Transverse colon (tissue), 4 donors: Measurements from ENCODE around the gene PPARGC1A. TPM values are rescaled to one million over a fixed set of nuclear protein-coding genes. Genes with fewer than 3 reads are reported as not detected.

Experiments
- DNase-seq: peaks from one replicate; pipeline ENCODE4 v3.0.0-alpha.2; 2019
- H3K27ac ChIP-seq, 4 donors: fragments of 200-600 bp; sonication (generic); 2 replicates each; pipeline ENCODE4 v1.5.1; 2016 to 2018; ENCODE audit warnings: inconsistent platforms in 4 of 4
- H3K27me3 ChIP-seq: fragments of 200-600 bp; sonication (generic); 2 replicates; pipeline ENCODE4 v1.5.1; 2017; ENCODE audit warnings: inconsistent platforms
- H3K36me3 ChIP-seq, 4 donors: fragments of 200-600 bp; sonication (generic); 2 replicates each; pipeline ENCODE4 v1.5.1; 2017 to 2019; ENCODE audit warnings: inconsistent platforms in 4 of 4
- H3K4me1 ChIP-seq, 4 donors: fragments of 200-600 bp; sonication (generic); 2 replicates each; pipeline ENCODE4 v1.5.1; 2017 to 2020; ENCODE audit warnings: inconsistent platforms in 4 of 4
- H3K4me3 ChIP-seq, 4 donors: fragments of 200-600 bp; sonication (generic); 1 replicate in 1 of 4; 2 replicates in 3 of 4; pipeline versions ENCODE4 v1.5.1 to v1.6.1; 2017 to 2019; ENCODE audit warnings: inconsistent platforms in 4 of 4
- H3K9me3 ChIP-seq, 2 donors: fragments of 200-600 bp; sonication (generic); 2 replicates each; pipeline ENCODE4 v1.5.1; 2017 to 2019; ENCODE audit warnings: inconsistent platforms in 2 of 2
- CTCF ChIP-seq, 5 experiments: fragments of 200-600 bp in 3 of 5; fragments of 450-650 bp in 2 of 5; sonication (generic) in 3 of 5; IDR thresholded peaks; 1 replicate in 2 of 5; 2 replicates in 3 of 5; pipeline ENCODE4 v1.5.1; 2016 to 2017; ENCODE audit warnings: antibody characterized with exemption in 5 of 5, inconsistent platforms in 3 of 5, mild to moderate bottlenecking in 2 of 5, moderate library complexity in 1 of 5
- EP300 ChIP-seq: sonication (generic); formaldehyde crosslinking; IDR thresholded peaks from one replicate; pipeline ENCODE4 v1.6.1; 2017; ENCODE audit warnings: antibody characterized with exemption, low read depth
- POLR2A ChIP-seq: fragments of 450-650 bp; IDR thresholded peaks from one replicate; pipeline ENCODE4 v1.6.1; 2016; ENCODE audit warnings: antibody characterized with exemption, mild to moderate bottlenecking, moderate library complexity
- POLR2AphosphoS5 ChIP-seq, 3 donors: sonication (generic); formaldehyde crosslinking; IDR thresholded peaks; one replicate each; pipeline ENCODE4 v1.6.1; 2016; ENCODE audit warnings: antibody characterized with exemption in 3 of 3
- WGBS, 2 donors: methylation state at CpG; one replicate each; pipeline ENCODE4 v1.1.5; 2018; ENCODE audit warnings: low coverage in 1 of 2; 5-methylcytosine and 5-hydroxymethylcytosine counted together
- in situ Hi-C, 4 donors: fragments of 200-750 bp; cut with MboI; loops; one replicate each; pipeline versions ENCODE4 v1.15.0 to v1.15.1; 2017; ENCODE audit warnings: low sequenced_read_pairs in 3 of 4, low pct_ligation_motif_present in 1 of 4, low pct_unique_long_range_greater_than_20kb in 1 of 4
- intact Hi-C: fragments of 100-400 bp; cut with DNase I; formaldehyde crosslinking; loops from one replicate; pipeline ENCODE4 v1.15.1; 2023; ENCODE audit warnings: low total_unique reads
- total RNA-seq, 4 donors: library from RNA; depleted of rRNA; stranded (reverse); fragments of >200 nt; gene quantifications; one replicate each; pipeline ENCODE4 v1.1.0, GENCODE V29; 2016

Gene PPARGC1A
- total RNA-seq, 4 donors from 2014 or later: 63.7 to 4,431 (median 108) TPM

- Histone ChIP-seq H3K4me3 (peak overlapping the region; percentile 34 to 60 (median 50)), H3K27ac (peak overlapping the region; percentile 82 to 90 (median 88)), H3K4me1 (peaks cover 0 to 35% (median 21%) of the 10 kb centered on the region in 4 donors), H3K27me3 (no peaks in the 10 kb centered on the region), H3K9me3 (no peaks in the 10 kb centered on the region), H3K36me3 (no peaks in the 10 kb centered on the region)
- in situ Hi-C loops: no loop called here
- TF ChIP-seq POLR2A (no peak), POLR2AphosphoS5 (IDR thresholded peaks at IDR 0.05) (no peak), CTCF (IDR thresholded peaks at IDR 0.05) (no peak), EP300 (no peak)
- intact Hi-C loops: no loop called here
- 4 to 6% methylated on average over 3 of the region's 3 CpGs for WGBS, 2 donors
- DNase-seq: no peak
Observed at GRCh38 chr4:23889391-23889790, 456 bp downstream of the PPARGC1A start.

- no peak for DNase-seq
- intact Hi-C loops (no loop called here), in situ Hi-C loops (no loop called here)
- 15% methylated on average over 11 to 25 of the region's 25 CpGs for WGBS, 2 donors
- Histone ChIP-seq H3K9me3 (no peaks in the 10 kb centered on the region), H3K27me3 (no peaks in the 10 kb centered on the region), H3K36me3 (no peaks in the 10 kb centered on the region), H3K27ac (peak overlapping the region; percentile 82 to 90 (median 88)), H3K4me1 (peaks cover 0 to 35% (median 21%) of the 10 kb centered on the region in 4 donors), H3K4me3 (peak overlapping the region; percentile 34 to 60 (median 50))
- TF ChIP-seq POLR2A (peak; percentile 18), CTCF (IDR thresholded peaks at IDR 0.05) (no peak), POLR2AphosphoS5 (IDR thresholded peaks at IDR 0.05) (peak in 2 of 3 donors; percentile 22 to 38)
Observed at GRCh38 chr4:23888421-23889319, 1.2 kb downstream of the PPARGC1A start.

- H3K36me3 ChIP-seq: no peaks in the 10 kb centered on the region
- no peaks in the 10 kb centered on the region for H3K9me3 ChIP-seq
- intact Hi-C loops (no loop called here), in situ Hi-C loops (no loop called here)
- peak overlapping the region; percentile 82 to 90 (median 88) for H3K27ac ChIP-seq
- H3K4me1 ChIP-seq: peaks cover 0 to 35% (median 21%) of the 10 kb centered on the region in 4 donors
- TF ChIP-seq POLR2AphosphoS5 (IDR thresholded peaks at IDR 0.05) (no peak), CTCF (IDR thresholded peaks at IDR 0.05) (no peak), EP300 (no peak), POLR2A (no peak)
- H3K4me3 ChIP-seq: peak overlapping the region in 3 of 4 donors; percentile 48 to 60 (median 52)
- no peaks in the 10 kb centered on the region for H3K27me3 ChIP-seq
- WGBS, 2 donors: 35 to 39% methylated on average over 7 of the region's 7 CpGs
- DNase-seq: no peak
Observed at GRCh38 chr4:23887989-23888388, 1.9 kb downstream of the PPARGC1A start.

GRCh38 chr4:23887173-23887572, 2.7 kb downstream of the PPARGC1A start:
- no peak for DNase-seq
- Histone ChIP-seq H3K27me3 (no peaks in the 10 kb centered on the region), H3K4me1 (peaks cover 0 to 35% (median 25%) of the 10 kb centered on the region in 4 donors), H3K27ac (peak overlapping the region in 3 of 4 donors; percentile 87 to 90 (median 88)), H3K4me3 (peak overlapping the region in 2 of 4 donors; percentile 48 to 60), H3K9me3 (no peaks in the 10 kb centered on the region), H3K36me3 (no peaks in the 10 kb centered on the region)
- TF ChIP-seq CTCF (IDR thresholded peaks at IDR 0.05): no peak
- no peak for TF ChIP-seq EP300
- no peak for TF ChIP-seq POLR2AphosphoS5 (IDR thresholded peaks at IDR 0.05)
- TF ChIP-seq POLR2A: no peak
- intact Hi-C loops: no loop called here
- in situ Hi-C loops: no loop called here
- 55 to 69% methylated on average over 3 of the region's 3 CpGs for WGBS, 2 donors
